ENCODE measurements around the gene COL27A1. TPM values are rescaled to one million over a fixed set of nuclear protein-coding genes. Genes with fewer than 3 reads are reported as not detected.

Gene COL27A1
- 7.8 and 17.8 TPM in 2 replicates for total RNA-seq

GRCh38 chr9:114155263-114155994 lies at the start of gene COL27A1:
Gene COL27A1 (plus strand): TSS chr9:114155537. CDS start chr9:114155951, 414 bp downstream.

GRCh38 chr9:114322831-114323531 lies 167.6 kb downstream of the COL27A1 start, which contains the start of gene ORM1:
Gene ORM1 (plus strand): TSS chr9:114323098. CDS start chr9:114323134, 36 bp downstream.

GRCh38 chr9:114329625-114330022 lies 174.3 kb downstream of the COL27A1 start, which contains the start of gene ORM2:
Gene ORM2 (plus strand): TSS chr9:114329869. CDS start chr9:114329905, 36 bp downstream.

Small RNA genes within 50 kb of the gene (small RNA-seq; reads per million reads assigned to genes)
- 766 reads per million, percentile 99 among the genes with 10 or more reads in this experiment for gene MIR455

Other genes starting within 250 kb of the COL27A1 start
- gene AMBP, start 77.2 kb upstream of the COL27A1 start, total RNA-seq: not detected in 2 replicates
- 0.10 and 0.33 TPM in 2 replicates for gene KIF12, start 56.2 kb upstream of the COL27A1 start, total RNA-seq
- gene ORM1, start 167.6 kb downstream of the COL27A1 start, total RNA-seq: not detected in 2 replicates
- gene ORM2, start 174.3 kb downstream of the COL27A1 start, total RNA-seq: not detected in 2 replicates
- 5.2 and 10.3 TPM in 2 replicates for gene AKNA, start 232.4 kb downstream of the COL27A1 start, total RNA-seq

Data from vein endothelial cell (primary cell).